GM12878 (cell line): Measurements from ENCODE around the gene MYOD1.

Experiments
- CEBPB ChIP-seq, 2 experiments: fragments of 150-350 bp in 1 of 2; IDR thresholded peaks; 2 replicates each; pipeline ENCODE4 v1.6.1; 2012 to 2014; ENCODE audit warnings: low read depth in 2 of 2, low read length in 2 of 2, borderline replicate concordance in 1 of 2, inconsistent platforms in 1 of 2
- CHD4 ChIP-seq: fragments of 200-600 bp; sonication (generic); IDR thresholded peaks from 2 replicates; pipeline ENCODE4 v1.6.1; 2016; ENCODE audit warnings: mild to moderate bottlenecking
- CTCF ChIP-seq, 3 experiments: IDR thresholded peaks in 2 of 3; conservative IDR thresholded peaks in 1 of 3; 2 replicates each; pipeline ENCODE4 v1.5.1; 2011; ENCODE audit warnings: low read depth in 3 of 3, low read length in 3 of 3, mild to moderate bottlenecking in 3 of 3, control low read depth in 2 of 3, moderate library complexity in 2 of 3, inconsistent platforms in 1 of 3, mixed read lengths in 1 of 3; ENCODE audit not compliant: control insufficient read depth in 2 of 3, insufficient read depth in 1 of 3; ENCODE audit errors: extremely low read depth in 1 of 3
- SPI1 ChIP-seq: IDR thresholded peaks from 2 replicates; pipeline ENCODE4 v1.6.1; 2011; ENCODE audit warnings: low read depth, mild to moderate bottlenecking, low read length, moderate library complexity, borderline replicate concordance; ENCODE audit not compliant: insufficient read depth

- TF ChIP-seq CEBPB (IDR thresholded peaks at IDR 0.05; ENCODE audit: borderline replicate concordance in 1 of 2, low read depth in 2 of 2, low read length in 2 of 2) (no peak), CTCF (IDR thresholded peaks at IDR 0.05 in 2 of 3, conservative IDR thresholded peaks at IDR 0.05 in 1 of 3; ENCODE audit: control insufficient read depth in 2 of 3, extremely low read depth in 1 of 3, insufficient read depth in 1 of 3, low read depth in 3 of 3, low read length in 3 of 3) (no peak), SPI1 (no peak), CHD4 (no peak)
These were observed 15.8 kb downstream of the MYOD1 start for GRCh38 chr11:17734986-17735817.
